GM12872 (cell line): Measurements from ENCODE around the gene MRM1.
A peak's percentile ranks its signal among the peaks of the same experiment; 100 is the strongest.

ENCODE experiments used
- CTCF ChIP-seq: IDR thresholded peaks from 3 replicates; pipeline ENCODE4 v1.5.1; 2011; ENCODE audit warnings: low read depth, mild to moderate bottlenecking, low read length, moderate library complexity; ENCODE audit not compliant: insufficient read depth

MRM1 gene

GRCh38 chr17:36602924-36603384 lies 1.6 kb downstream of the MRM1 start:
- peak; percentile 87 for TF ChIP-seq CTCF

- no peak for TF ChIP-seq CTCF
These were observed 6.9 kb downstream of the MRM1 start for GRCh38 chr17:36608280-36608679.

GRCh38 chr17:36608794-36609497 lies 7.6 kb downstream of the MRM1 start:
- TF ChIP-seq CTCF, result no peak; the same call in 1 of the 3 replicates

- TF ChIP-seq CTCF, result no peak; the same call in 2 of the 3 replicates
These were observed 8.1 kb downstream of the MRM1 start for GRCh38 chr17:36609498-36609862.

GRCh38 chr17:36610474-36610873 lies 9.1 kb downstream of the MRM1 start:
- no peak for TF ChIP-seq CTCF

- no peak for TF ChIP-seq CTCF
These were observed 10.1 kb downstream of the MRM1 start for GRCh38 chr17:36611345-36612072.

GRCh38 chr17:36612323-36612722 lies 10.9 kb downstream of the MRM1 start:
- TF ChIP-seq CTCF, result no peak
